ENCODE results near the gene PSENEN. TPM values are rescaled to one million over a fixed set of nuclear protein-coding genes. Genes with fewer than 3 reads are reported as not detected.
"Not testable (repeated sequence)": the region's sequence is repeated elsewhere in the genome, so short reads cannot be mapped to it uniquely, and the experiment has no call there.

PSENEN gene
- total RNA-seq, 2 donors from 2014 or later = 21.2 to 24.9 TPM

GRCh38 chr19:35790981-35791813 lies 45.7 kb downstream of the PSENEN start:
- Mint-ChIP-seq H3K4me1 (peaks cover 2% of the 10 kb centered on the region), H3K27me3 (peaks cover 16% of the 10 kb centered on the region), H3K27ac (no peak overlapping the region), H3K36me3 (ENCODE audit: low read depth) (no peaks in the 10 kb centered on the region), H3K4me3 (no peak overlapping the region)
- H3K9me3 ChIP-seq (ENCODE audit: control insufficient read depth, low read length, poor library complexity, severe bottlenecking) = no peaks in the 10 kb centered on the region
- no peak for ATAC-seq
- DNase-seq = no peak

- no peak overlapping the region for H3K4me3 Mint-ChIP-seq
- DNase-seq = no peak
- H3K27me3 Mint-ChIP-seq = peaks cover 23% of the 10 kb centered on the region
- no peaks in the 10 kb centered on the region for H3K36me3 Mint-ChIP-seq (ENCODE audit: low read depth)
- ATAC-seq = no peak
- no peak overlapping the region for H3K27ac Mint-ChIP-seq
- H3K4me1 Mint-ChIP-seq = peaks cover 3% of the 10 kb centered on the region
- no peaks in the 10 kb centered on the region for H3K9me3 ChIP-seq (ENCODE audit: control insufficient read depth, low read length, poor library complexity, severe bottlenecking)
These were observed 46.4 kb downstream of the PSENEN start for GRCh38 chr19:35791814-35792279.

- DNase-seq = no peak
- H3K4me3 Mint-ChIP-seq = no peak overlapping the region
- peaks cover 7% of the 10 kb centered on the region for H3K4me1 Mint-ChIP-seq
- no peaks in the 10 kb centered on the region for H3K36me3 Mint-ChIP-seq (ENCODE audit: low read depth)
- ATAC-seq = no peak
- peaks cover 27% of the 10 kb centered on the region for H3K27me3 Mint-ChIP-seq
- H3K27ac Mint-ChIP-seq = no peak overlapping the region
- no peaks in the 10 kb centered on the region for H3K9me3 ChIP-seq (ENCODE audit: control insufficient read depth, low read length, poor library complexity, severe bottlenecking)
These were observed 46.9 kb downstream of the PSENEN start for GRCh38 chr19:35792312-35792711.

GRCh38 chr19:35792888-35793287 lies 47.4 kb downstream of the PSENEN start:
- no peak overlapping the region for H3K27ac Mint-ChIP-seq
- no peaks in the 10 kb centered on the region for H3K9me3 ChIP-seq (ENCODE audit: control insufficient read depth, low read length, poor library complexity, severe bottlenecking)
- peaks cover 30% of the 10 kb centered on the region for H3K27me3 Mint-ChIP-seq
- ATAC-seq (no peak), DNase-seq (no peak)
- H3K4me3 Mint-ChIP-seq = no peak overlapping the region
- no peaks in the 10 kb centered on the region for H3K36me3 Mint-ChIP-seq (ENCODE audit: low read depth)
- H3K4me1 Mint-ChIP-seq = peaks cover 7% of the 10 kb centered on the region

GRCh38 chr19:35793381-35794165 lies 48.1 kb downstream of the PSENEN start:
- Mint-ChIP-seq H3K4me1 (peaks cover 7% of the 10 kb centered on the region), H3K27me3 (peaks cover 34% of the 10 kb centered on the region), H3K36me3 (ENCODE audit: low read depth) (no peaks in the 10 kb centered on the region), H3K4me3 (no peak overlapping the region), H3K27ac (no peak overlapping the region)
- ATAC-seq = no peak
- DNase-seq = no peak
- H3K9me3 ChIP-seq (ENCODE audit: control insufficient read depth, low read length, poor library complexity, severe bottlenecking) = no peaks in the 10 kb centered on the region

GRCh38 chr19:35795564-35795963 lies 50.1 kb downstream of the PSENEN start:
- not testable (repeated sequence) for H3K27ac Mint-ChIP-seq; H3K36me3 Mint-ChIP-seq (ENCODE audit: low read depth); H3K4me1 Mint-ChIP-seq; H3K4me3 Mint-ChIP-seq; DNase-seq; H3K9me3 ChIP-seq (ENCODE audit: control insufficient read depth, low read length, poor library complexity, severe bottlenecking); ATAC-seq
- H3K27me3 Mint-ChIP-seq = peaks cover 39% of the 10 kb centered on the region

Other genes starting within 250 kb of the PSENEN start
- gene DMKN, start 232.0 kb upstream of the PSENEN start, total RNA-seq = not detected
- gene SBSN, start 217.3 kb upstream of the PSENEN start, total RNA-seq = not detected
- gene GAPDHS, start 212.2 kb upstream of the PSENEN start, total RNA-seq = not detected
- 10 to 100 TPM; 30.5 to 37.0 TPM for gene TMEM147, start 200.0 kb upstream of the PSENEN start, total RNA-seq
- not detected for gene ATP4A, start 182.0 kb upstream of the PSENEN start, total RNA-seq
- not detected for gene PMIS2, start 159.5 kb upstream of the PSENEN start, total RNA-seq
- 10 to 100 TPM; 24.0 to 27.0 TPM for gene HAUS5, start 132.9 kb upstream of the PSENEN start, total RNA-seq
- 10 to 100 TPM; 39.6 to 40.8 TPM for gene RBM42, start 116.6 kb upstream of the PSENEN start, total RNA-seq
- under 1 TPM; 0.50 to 0.52 TPM for gene ETV2, start 103.9 kb upstream of the PSENEN start, total RNA-seq
- 100 to 1,000 TPM; 194 to 206 TPM for gene COX6B1, start 97.3 kb upstream of the PSENEN start, total RNA-seq
- under 1 TPM in 1 of 2 donors, not detected in 1; 0.44 TPM for gene UPK1A, start 79.1 kb upstream of the PSENEN start, total RNA-seq
- gene ZBTB32, start 41.1 kb upstream of the PSENEN start, total RNA-seq = 1 to 10 TPM; 3.4 to 5.0 TPM
- 10 to 100 TPM; 74.0 to 76.1 TPM for gene KMT2B, start 27.6 kb upstream of the PSENEN start, total RNA-seq
- gene IGFLR1, start 3.2 kb upstream of the PSENEN start, total RNA-seq = 10 to 100 TPM; 48.1 to 59.0 TPM
- gene U2AF1L4, start 233 bp upstream of the PSENEN start, total RNA-seq = 10 to 100 TPM; 48.1 to 68.2 TPM
- gene LIN37, start 2.9 kb downstream of the PSENEN start, total RNA-seq = 10 to 100 TPM; 12.6 to 13.6 TPM
- not detected for gene HSPB6, start 11.4 kb downstream of the PSENEN start, total RNA-seq
- 10 to 100 TPM; 36.2 to 36.6 TPM for gene PROSER3, start 12.5 kb downstream of the PSENEN start, total RNA-seq
- gene ARHGAP33, start 29.9 kb downstream of the PSENEN start, total RNA-seq = 10 to 100 TPM; 16.4 to 20.5 TPM
- gene PRODH2, start 67.2 kb downstream of the PSENEN start, total RNA-seq = not detected
- not detected for gene NPHS1, start 106.9 kb downstream of the PSENEN start, total RNA-seq
- gene KIRREL2, start 111.3 kb downstream of the PSENEN start, total RNA-seq = not detected
- gene APLP1, start 122.9 kb downstream of the PSENEN start, total RNA-seq = not detected
- 100 to 1,000 TPM; 128 to 140 TPM for gene NFKBID, start 154.9 kb downstream of the PSENEN start, total RNA-seq
- gene HCST, start 156.9 kb downstream of the PSENEN start, total RNA-seq = 10 to 100 TPM; 63.0 to 73.7 TPM
- gene TYROBP, start 162.6 kb downstream of the PSENEN start, total RNA-seq = 10 to 100 TPM in 1 of 2 donors, 1 to 10 TPM in 1; 5.9 to 16.7 TPM
- 1 to 10 TPM; 6.8 to 8.7 TPM for gene LRFN3, start 190.7 kb downstream of the PSENEN start, total RNA-seq
- gene SDHAF1, start 249.5 kb downstream of the PSENEN start, total RNA-seq = 1 to 10 TPM; 6.2 to 6.9 TPM